Cerebellar cortex (tissue), 1 donor: Measurements from ENCODE around the gene METTL22.

Experiments
- DNase-seq: peaks from one replicate; pipeline ENCODE4 v3.0.0-alpha.2; 2015; ENCODE audit warnings: low spot score

The METTL22 gene

GRCh38 chr16:8696880-8697279 lies 75.4 kb downstream of the METTL22 start:
- DNase-seq: no peak

- DNase-seq: no peak
Measured at GRCh38 chr16:8697965-8698364, 76.5 kb downstream of the METTL22 start.
